Endothelial cell of umbilical vein (primary cell): ENCODE data around the gene RHOC.

Experiments used
- EZH2 ChIP-seq: IDR thresholded peaks from 2 replicates; pipeline ENCODE4 v1.6.1; 2012; ENCODE audit warnings: borderline replicate concordance, low read depth, mild to moderate bottlenecking, moderate library complexity, low read length, inconsistent platforms; ENCODE audit not compliant: severe bottlenecking
- FOS ChIP-seq: IDR thresholded peaks from 2 replicates; pipeline ENCODE4 v1.6.1; 2011; ENCODE audit warnings: mild to moderate bottlenecking, low read length, moderate library complexity, borderline replicate concordance; ENCODE audit not compliant: insufficient read depth
- JUN ChIP-seq: IDR thresholded peaks from 2 replicates; pipeline ENCODE4 v1.6.1; 2011; ENCODE audit warnings: borderline replicate concordance, low read depth; ENCODE audit not compliant: insufficient read length, insufficient read depth
- POLR2A ChIP-seq: IDR thresholded peaks from 2 replicates; pipeline ENCODE4 v1.6.1; 2012; ENCODE audit warnings: low read depth, mild to moderate bottlenecking, control low read depth, low read length
- POLR2AphosphoS5 ChIP-seq: IDR thresholded peaks from 2 replicates; pipeline ENCODE4 v1.6.1; 2012; ENCODE audit warnings: low read depth, mild to moderate bottlenecking, control low read depth, low read length, moderate library complexity; ENCODE audit not compliant: insufficient read depth
- TF ChIP-seq, protein P1 (sequence below): IDR thresholded peaks from 2 replicates; pipeline ENCODE4 v1.6.1; 2011; ENCODE audit not compliant: insufficient read depth, insufficient read length
- TF ChIP-seq, protein P2 (sequence below), 2 donors: IDR thresholded peaks; 1 replicate in 1 of 2; 2 replicates in 1 of 2; pipeline ENCODE4 v1.5.1; 2011; ENCODE audit warnings: low read length in 2 of 2, mild to moderate bottlenecking in 2 of 2, moderate library complexity in 2 of 2, control low read depth in 1 of 2, inconsistent platforms in 1 of 2, low read depth in 1 of 2; ENCODE audit not compliant: insufficient read depth in 1 of 2; ENCODE audit errors: extremely low read depth in 1 of 2

DNA sequence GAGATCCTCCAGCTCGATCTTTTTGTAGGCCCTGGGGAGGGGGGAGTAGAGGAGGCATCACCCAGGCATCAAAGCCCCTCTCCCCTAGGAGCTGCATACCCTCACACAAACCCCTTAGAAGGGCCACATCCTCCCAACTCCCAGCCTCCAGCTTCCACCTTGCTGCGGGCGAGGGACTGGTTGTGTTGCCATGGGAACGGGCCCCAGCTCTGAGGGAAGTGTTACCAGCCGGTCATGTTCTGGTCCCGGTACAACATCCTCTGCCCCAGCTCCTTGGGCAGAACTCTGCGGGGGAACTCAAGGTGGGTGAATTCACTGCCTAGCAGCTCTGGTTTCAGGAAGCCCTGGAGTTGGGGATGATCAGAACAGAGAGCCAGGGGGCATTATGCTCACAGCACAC lies 4.1 kb upstream of the RHOC start:
- TF ChIP-seq, protein P1, sequence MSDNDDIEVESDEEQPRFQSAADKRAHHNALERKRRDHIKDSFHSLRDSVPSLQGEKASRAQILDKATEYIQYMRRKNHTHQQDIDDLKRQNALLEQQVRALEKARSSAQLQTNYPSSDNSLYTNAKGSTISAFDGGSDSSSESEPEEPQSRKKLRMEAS: no peak
- TF ChIP-seq, protein P2, sequence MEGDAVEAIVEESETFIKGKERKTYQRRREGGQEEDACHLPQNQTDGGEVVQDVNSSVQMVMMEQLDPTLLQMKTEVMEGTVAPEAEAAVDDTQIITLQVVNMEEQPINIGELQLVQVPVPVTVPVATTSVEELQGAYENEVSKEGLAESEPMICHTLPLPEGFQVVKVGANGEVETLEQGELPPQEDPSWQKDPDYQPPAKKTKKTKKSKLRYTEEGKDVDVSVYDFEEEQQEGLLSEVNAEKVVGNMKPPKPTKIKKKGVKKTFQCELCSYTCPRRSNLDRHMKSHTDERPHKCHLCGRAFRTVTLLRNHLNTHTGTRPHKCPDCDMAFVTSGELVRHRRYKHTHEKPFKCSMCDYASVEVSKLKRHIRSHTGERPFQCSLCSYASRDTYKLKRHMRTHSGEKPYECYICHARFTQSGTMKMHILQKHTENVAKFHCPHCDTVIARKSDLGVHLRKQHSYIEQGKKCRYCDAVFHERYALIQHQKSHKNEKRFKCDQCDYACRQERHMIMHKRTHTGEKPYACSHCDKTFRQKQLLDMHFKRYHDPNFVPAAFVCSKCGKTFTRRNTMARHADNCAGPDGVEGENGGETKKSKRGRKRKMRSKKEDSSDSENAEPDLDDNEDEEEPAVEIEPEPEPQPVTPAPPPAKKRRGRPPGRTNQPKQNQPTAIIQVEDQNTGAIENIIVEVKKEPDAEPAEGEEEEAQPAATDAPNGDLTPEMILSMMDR (IDR thresholded peaks at IDR 0.05; ENCODE audit: extremely low read depth in 1 of 2, insufficient read depth in 1 of 2, low read depth in 1 of 2, low read length in 2 of 2): no peak
- TF ChIP-seq POLR2A (no peak), FOS (no peak), POLR2AphosphoS5 (no peak), JUN (no peak), EZH2 (no peak)
